Inflammatory macrophage treated with lipopolysaccharide for 1 hour (primary cell): ENCODE measurements around the gene ATP5MG.
A peak's percentile ranks its signal among the peaks of the same experiment; 100 is the strongest.
"Not testable (repeated sequence)": the region's sequence is repeated elsewhere in the genome, so short reads cannot be mapped to it uniquely, and the experiment has no call there.

Experiments used
- DNase-seq, 2 donors: peaks; one replicate each; pipeline ENCODE4 v3.0.0-alpha.2; 2020 to 2022

ATP5MG gene

GRCh38 chr11:118410055-118410745 is 8.8 kb downstream of the ATP5MG start:
- DNase-seq, result no peak

- DNase-seq, result no peak
These were observed 10.1 kb downstream of the ATP5MG start for GRCh38 chr11:118411530-118411929.

DNA sequence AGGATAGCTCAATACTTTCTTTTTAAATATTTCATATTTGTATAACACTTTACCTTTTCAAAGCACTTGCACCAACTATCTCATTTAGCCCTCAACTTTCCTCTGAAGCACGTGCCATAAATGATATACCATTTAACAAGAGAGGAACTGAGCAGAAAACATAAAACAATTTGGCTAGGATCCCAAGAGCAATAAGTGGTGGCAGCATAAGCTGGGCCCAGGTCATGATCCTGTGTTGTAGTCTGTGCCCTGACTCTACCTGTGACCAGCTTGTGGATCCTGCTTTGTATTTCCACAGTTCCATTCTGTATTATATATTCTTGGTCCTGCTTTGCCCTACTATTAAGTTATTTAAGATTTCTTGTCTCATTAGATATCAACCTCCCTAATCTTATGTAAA is 11.5 kb downstream of the ATP5MG start:
- no peak for DNase-seq

DNA sequence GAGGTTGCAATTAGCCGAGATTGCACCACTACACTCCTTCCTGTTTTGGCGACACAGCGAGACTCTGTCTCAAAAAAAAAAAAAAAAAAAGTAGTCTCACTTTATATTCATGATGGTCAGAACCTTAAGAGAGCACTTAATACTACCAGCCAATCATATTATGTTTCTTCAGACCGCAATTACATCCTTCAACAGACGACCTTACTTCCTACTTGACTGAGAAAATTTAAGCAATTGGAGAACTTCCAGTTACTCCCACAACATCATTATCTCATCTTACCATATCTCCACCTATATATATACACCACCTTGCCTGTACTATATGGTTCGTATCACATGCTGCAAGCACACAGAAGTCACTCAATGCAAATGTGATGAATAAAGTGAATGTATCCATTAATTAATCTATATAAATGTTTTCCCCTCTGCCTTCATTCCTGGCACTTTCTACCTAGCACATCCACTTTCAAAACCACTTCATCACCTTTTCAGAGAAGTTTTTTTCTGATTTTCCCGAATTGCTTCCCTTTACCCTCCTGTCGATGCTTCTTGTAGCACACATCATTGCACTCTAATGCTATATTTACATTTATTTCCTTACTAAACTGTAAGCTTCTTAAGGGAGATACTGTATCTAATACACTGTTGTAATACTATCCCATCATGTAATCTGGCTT is 13.8 kb downstream of the ATP5MG start:
- DNase-seq, result peak; percentile 83 to 90

GRCh38 chr11:118415739-118416068 is 14.3 kb downstream of the ATP5MG start:
- peak; percentile 48 to 60 for DNase-seq

DNA sequence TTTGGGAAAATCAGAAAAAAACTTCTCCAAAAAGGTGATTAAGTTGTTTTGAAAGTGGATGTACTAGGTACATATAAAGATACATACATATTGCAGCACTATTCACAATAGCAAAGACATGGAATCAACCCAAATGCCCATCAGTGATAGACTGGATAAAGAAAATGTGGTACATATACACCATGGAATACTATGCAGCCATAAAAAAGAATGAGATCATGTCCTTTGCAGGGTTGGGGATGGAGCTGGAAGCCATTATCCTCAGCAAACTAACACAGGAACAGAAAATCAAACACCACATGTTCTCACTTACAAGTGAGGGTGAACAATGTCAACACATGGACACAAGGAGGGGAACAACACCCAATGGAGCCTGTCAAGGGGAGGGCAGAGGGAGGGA is 15.5 kb downstream of the ATP5MG start:
- not testable (repeated sequence) for DNase-seq

GRCh38 chr11:118417801-118418200 is 16.4 kb downstream of the ATP5MG start:
- DNase-seq, result no peak

DNA sequence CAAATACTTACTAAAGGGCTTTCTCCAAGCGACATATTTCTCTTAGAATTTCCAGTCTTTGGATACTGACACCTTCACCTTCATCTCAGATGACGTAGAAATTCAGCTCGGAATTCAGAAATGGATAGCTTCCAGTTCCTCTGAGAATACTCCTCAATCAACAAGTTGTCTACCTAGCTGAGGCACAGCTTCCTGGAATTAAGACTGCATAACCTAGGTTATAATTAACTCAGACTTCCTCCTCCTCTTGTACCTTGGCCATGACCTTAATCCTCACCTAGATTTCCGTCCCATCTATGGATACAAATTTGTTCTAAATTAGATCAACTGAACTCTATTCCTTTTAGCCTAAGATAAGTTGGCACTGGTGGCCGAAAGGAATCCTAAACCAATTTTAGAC is 17.4 kb downstream of the ATP5MG start:
- DNase-seq, result no peak

- DNase-seq, result no peak
These were observed 26.3 kb downstream of the ATP5MG start for GRCh38 chr11:118427707-118428106.

- DNase-seq, result no peak
These were observed 29.6 kb downstream of the ATP5MG start for GRCh38 chr11:118430956-118431355.

DNA sequence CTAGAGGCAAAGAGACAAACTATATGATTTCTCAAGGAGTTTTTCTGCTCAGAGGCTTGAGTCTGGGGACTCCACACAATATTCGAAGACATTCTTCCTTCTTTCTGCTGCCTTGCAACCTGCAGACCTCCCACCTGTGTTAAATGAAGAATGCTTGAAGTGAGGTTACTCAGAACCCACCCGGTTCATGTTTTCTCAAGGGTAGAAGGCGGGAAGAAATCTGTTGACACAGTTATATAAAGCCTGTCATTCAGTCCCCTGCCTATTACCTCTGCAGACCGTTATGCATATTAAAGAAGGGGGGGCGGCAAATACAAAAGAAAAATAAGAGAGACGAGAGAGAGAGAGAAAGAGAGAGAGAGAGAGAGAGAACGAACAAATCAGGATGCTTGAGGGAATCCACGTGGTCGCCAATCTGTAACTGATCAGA is 32.7 kb downstream of the ATP5MG start:
- no peak for DNase-seq

- no peak for DNase-seq
These were observed 33.3 kb downstream of the ATP5MG start for GRCh38 chr11:118434553-118435289.

DNA sequence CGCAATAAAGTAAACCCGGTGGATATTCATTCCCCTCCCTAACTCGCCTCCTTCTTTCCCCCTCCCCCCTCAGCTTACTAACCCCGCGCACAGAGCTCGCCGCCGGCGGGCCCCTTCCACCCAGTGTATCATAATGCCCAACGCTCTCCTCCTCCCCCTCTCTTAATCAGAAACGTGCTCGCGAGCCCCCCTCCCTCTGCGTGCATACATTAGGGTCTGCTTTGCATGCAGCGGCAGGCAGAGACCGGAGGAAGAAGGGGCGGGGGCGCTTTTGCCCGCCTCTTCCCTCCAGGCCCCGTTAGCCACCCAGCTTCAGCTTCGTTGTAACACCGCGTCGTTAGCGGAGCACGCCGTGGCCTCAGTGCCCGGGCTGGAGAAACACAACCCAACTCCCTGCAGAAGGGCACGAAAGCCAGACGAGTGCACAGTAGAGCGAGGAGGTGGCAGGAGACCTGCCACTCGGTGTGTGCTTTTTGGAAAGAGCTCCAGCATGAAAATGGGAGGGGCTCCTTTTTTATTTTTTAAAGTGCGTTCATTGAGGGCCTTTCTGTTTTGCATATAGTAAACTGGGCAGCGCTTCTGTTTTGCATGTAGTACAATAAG is 34.0 kb downstream of the ATP5MG start:
- DNase-seq, result peak in 1 of 2 donors; percentile 11

DNA sequence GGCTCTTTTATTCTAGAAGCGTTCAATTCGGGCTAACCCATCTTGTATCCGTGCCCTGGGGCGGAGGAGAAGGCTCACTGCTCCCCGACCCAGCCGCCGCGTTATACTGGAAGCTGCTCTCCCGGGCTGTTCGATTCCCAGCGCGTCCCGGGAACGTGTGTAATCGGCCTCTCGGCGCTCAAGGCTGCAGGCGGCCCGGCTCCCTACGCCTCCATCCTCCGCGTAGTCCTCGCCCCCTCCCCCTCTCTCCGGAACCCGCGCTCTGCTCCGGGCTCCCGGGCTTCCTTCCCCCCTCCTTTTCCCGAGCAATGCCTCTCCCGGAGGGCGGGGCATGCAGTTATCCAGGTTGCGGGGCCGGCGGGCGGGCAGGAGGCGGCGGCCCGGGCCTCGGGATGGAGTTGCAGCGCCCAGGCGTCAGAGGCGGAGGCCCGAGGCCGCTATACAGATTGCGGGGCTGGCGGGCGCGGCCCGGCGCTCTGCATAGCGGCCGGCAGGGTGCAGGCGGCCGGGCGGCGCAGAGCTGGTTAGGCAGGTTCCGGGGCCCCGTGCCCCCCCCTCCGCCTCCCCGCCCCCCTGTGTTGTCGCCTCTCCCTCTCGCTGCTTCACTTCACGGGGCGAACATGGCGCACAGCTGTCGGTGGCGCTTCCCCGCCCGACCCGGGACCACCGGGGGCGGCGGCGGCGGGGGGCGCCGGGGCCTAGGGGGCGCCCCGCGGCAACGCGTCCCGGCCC is 34.7 kb downstream of the ATP5MG start, which contains the start of gene KMT2A:
Gene KMT2A, plus strand, starts transcription at position 600 of the 732 bp plus-strand sequence. Its CDS starts 21 bp downstream, at position 621.
- peak; percentile 90 to 96 for DNase-seq

- peak in 1 of 2 donors; percentile 16 for DNase-seq
These were observed 35.3 kb downstream of the ATP5MG start for GRCh38 chr11:118436639-118437207.

DNA sequence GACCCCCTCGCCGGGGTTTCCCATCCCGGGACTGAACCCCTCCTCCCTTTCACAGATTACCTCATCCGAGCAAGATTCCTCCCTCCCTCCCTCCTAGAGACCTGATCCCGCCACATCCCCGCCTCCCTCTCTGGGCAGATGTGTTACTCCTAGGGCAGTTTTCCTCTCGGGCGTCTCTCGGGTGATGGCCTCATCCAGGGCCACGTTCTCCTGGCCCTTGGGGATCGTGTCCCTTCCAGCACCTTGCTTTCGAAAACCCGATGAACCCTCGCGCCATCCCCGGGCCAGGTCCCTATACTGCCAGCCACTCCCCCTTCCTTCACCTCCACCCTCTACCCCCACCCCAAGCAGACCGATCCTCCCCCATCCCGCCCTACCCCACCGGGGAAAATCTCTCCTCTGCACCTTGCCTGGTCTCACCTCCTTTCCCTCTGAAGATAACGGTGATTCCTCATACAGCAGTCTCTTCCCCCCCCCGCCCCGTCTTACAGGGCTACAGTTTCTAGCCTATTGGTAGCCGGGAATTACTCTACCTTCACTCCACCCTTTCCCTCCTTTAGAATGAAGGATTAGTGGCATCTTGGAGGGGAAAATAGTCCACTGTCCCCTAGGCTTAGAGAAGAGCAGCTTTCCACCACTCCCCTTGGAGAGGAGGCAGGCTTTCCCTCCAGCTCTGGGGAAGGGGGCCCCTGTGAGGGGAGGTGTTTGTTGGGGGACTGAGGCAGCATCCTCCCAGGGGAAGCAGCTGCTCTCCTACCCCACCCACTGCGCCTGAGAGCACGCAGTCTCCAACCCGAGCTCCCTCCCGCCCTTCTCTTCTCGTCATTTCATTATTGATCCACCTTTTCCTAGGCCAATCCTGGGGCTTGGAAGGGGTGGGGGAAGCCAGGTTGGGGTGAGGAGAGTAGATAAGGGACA is 36.1 kb downstream of the ATP5MG start:
- no peak for DNase-seq

- DNase-seq, result peak; percentile 44 to 46
These were observed 37.0 kb downstream of the ATP5MG start for GRCh38 chr11:118438314-118438931.

DNA sequence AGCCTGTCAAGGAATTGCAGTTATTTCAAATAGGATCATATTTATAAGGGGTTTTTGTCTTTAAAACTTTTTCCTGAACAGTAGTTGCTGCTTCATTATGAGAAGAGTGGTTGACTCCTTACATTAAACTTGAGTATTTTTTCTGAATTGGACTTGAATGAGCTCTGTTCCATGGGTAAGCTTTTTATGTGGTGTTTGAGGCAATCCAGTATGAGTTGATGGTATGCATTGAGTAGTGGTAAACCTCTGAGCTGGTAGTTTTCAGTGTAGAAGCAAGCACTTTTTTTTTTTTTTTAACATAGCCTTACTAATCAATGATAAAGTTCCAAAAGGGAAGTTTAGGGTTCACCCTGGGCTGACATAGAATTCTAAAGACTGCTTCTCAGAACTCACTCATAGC is 38.2 kb downstream of the ATP5MG start:
- DNase-seq, result no peak

DNA sequence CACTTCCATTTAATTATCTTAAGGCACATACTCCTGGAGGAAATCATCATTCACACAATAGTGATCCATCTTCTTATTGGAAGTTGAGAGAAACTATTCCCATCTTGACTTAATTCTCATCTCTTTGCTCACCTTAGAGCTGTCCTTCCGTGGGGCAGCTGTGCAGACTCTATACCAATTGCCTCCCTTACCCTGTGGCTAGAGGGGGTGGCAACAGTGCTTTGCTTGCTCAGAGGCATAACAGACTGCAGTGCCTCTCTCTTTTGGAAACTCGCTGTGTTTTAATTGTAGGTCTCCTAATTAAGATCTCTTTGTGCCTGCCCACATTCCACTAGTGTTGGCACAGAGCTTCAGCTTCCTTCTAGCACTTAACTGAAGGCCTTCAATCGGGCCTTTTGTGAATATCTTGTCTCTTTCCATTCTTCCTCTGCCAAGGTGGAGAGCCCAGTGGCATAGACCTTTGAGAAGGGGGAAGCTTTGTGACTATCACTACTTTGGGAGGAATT is 40.4 kb downstream of the ATP5MG start:
- no peak for DNase-seq

GRCh38 chr11:118442301-118442700 is 40.9 kb downstream of the ATP5MG start:
- no peak for DNase-seq
